HEK293T (cell line): Measurements from ENCODE around the gene MT1F.

Experiments used
- FOXK2 ChIP-seq: fragments of 450-650 bp; IDR thresholded peaks from 2 replicates; pipeline ENCODE4 v1.6.1; 2016; ENCODE audit warnings: mild to moderate bottlenecking
- FOXM1 ChIP-seq: fragments of 450-650 bp; IDR thresholded peaks from 2 replicates; pipeline ENCODE4 v1.6.1; 2017; ENCODE audit warnings: mild to moderate bottlenecking, borderline replicate concordance

DNA sequence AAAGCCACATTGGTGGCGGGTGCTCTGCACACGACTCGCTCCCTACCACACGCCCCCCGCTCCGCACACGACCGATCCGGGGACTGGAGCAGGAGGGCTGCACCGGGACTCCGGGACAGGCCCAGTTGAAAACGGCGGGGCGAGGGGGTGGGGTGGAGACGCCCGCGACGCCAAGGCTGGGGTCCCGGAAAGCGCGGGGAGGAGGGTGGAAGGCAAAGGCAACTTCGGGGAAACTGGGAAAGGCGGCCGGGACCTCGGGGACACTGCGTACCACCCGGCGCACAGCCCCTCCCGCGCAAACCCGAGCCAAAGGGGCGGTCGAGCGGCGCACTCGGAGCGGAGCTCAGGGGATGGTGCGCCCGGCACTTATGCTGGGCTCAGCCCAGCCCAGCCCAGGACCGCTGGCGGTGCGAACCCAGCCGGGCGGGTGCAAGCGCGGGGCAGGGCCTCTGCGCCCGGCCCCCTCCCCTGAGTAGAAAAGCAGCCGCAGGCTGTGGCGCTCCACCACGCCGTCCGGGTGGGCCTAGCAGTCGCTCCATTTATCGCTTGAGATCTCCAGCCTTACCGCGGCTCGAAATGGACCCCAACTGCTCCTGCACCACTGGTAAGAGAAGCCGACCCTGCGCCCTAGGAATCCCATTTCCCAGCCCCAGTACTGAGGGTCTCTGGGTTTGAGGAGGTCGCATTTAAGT lies 25.5 kb upstream of the MT1F start, which contains the start of gene MT1M:
- TF ChIP-seq FOXK2 (no peak), FOXM1 (no peak)
